Kidney (tissue), 14 donors: Measurements from ENCODE around the gene PCMT1. TPM values are rescaled to one million over a fixed set of nuclear protein-coding genes. Genes with fewer than 3 reads are reported as not detected.

Source experiments
- DNase-seq, 5 donors: peaks; one replicate each; pipeline ENCODE4 v3.0.0-alpha.2; 2013 to 2020
- FAIRE-seq: peaks from 2 replicates; lab custom pipeline; 2012; peaks lifted over from hg19 to GRCh38; lab: Jason Lieb, UNC
- H3K27ac ChIP-seq, 2 donors: one replicate each; pipeline ENCODE4 v1.7.0; 2013; ENCODE audit warnings: low read depth in 2 of 2, low read length in 2 of 2, inconsistent platforms in 1 of 2
- H3K27me3 ChIP-seq: one replicate; pipeline ENCODE4 v1.7.1; 2013; ENCODE audit warnings: low read length, inconsistent platforms; ENCODE audit not compliant: control insufficient read depth, insufficient read depth
- H3K36me3 ChIP-seq, 3 donors: one replicate each; pipeline versions ENCODE4 v1.7.0 to v1.7.1; 2013; ENCODE audit warnings: low read length in 3 of 3, control low read depth in 1 of 3, inconsistent platforms in 1 of 3; ENCODE audit not compliant: insufficient read depth in 3 of 3, control insufficient read depth in 2 of 3
- H3K4me1 ChIP-seq, 3 donors: one replicate each; pipeline versions ENCODE4 v1.7.0 to v1.7.1; 2013; ENCODE audit warnings: low read length in 3 of 3, inconsistent platforms in 1 of 3, low read depth in 1 of 3; ENCODE audit not compliant: control insufficient read depth in 2 of 3, insufficient read depth in 2 of 3
- H3K4me3 ChIP-seq, 3 donors: one replicate each; pipeline versions ENCODE4 v1.7.0 to v1.8.1; 2013; ENCODE audit warnings: low read length in 3 of 3, control low read depth in 1 of 3, inconsistent platforms in 1 of 3
- H3K9ac ChIP-seq, 3 donors: one replicate each; pipeline versions ENCODE4 v1.7.0 to v1.7.1; 2013; ENCODE audit warnings: low read length in 3 of 3, control low read depth in 1 of 3, inconsistent platforms in 1 of 3
- H3K9me3 ChIP-seq, 3 donors: one replicate each; pipeline versions ENCODE4 v1.7.0 to v1.7.1; 2013; ENCODE audit warnings: low read length in 3 of 3, control low read depth in 1 of 3, inconsistent platforms in 1 of 3; ENCODE audit not compliant: control insufficient read depth in 2 of 3, insufficient read depth in 1 of 3
- intact Hi-C: fragments of 100-400 bp; cut with DNase I; formaldehyde crosslinking; loops from one replicate; pipeline ENCODE4 v1.11.1; 2022
- polyA plus RNA-seq: library from polyadenylated mRNA; stranded (reverse); fragments of 350-450 nt; fragmentation: Illumina TruSeq; extraction: RNeasy Lipid Tissue Mini Kit (QIAGEN cat#74804); gene quantifications from one replicate; pipeline ENCODE4 v1.2.3, GENCODE V29; 2014; ENCODE audit warnings: low read depth, low replicate concordance; ENCODE audit not compliant: insufficient read depth
- total RNA-seq: library from RNA; stranded (reverse); fragmentation: NEBNext Ultra II Directional; extraction: Animal tissue kit (Norgen Biotek cat#: 25700); gene quantifications from one replicate; pipeline ENCODE4 v1.2.1, GENCODE V29; 2021
- TF ChIP-seq, protein P1 (sequence below): IDR thresholded peaks from 3 replicates; pipeline ENCODE4 v1.5.1; 2012; ENCODE audit warnings: mild to moderate bottlenecking, moderate library complexity, borderline replicate concordance; ENCODE audit not compliant: insufficient read depth; ENCODE audit errors: extremely low read depth
- donor health status: control.
- donor health status: control.
- donor health status: control.
- donor health status: control.
- donor health status: control.
- donor health status: DM: yes; HTN: yes; CAD: no.
- donor health status: Normal renal cell carcinoma (clear cell type).

PCMT1 gene
- total and polyA plus RNA-seq, 2 donors from 2014 or later: 62.8 to 71.2 TPM

DNA sequence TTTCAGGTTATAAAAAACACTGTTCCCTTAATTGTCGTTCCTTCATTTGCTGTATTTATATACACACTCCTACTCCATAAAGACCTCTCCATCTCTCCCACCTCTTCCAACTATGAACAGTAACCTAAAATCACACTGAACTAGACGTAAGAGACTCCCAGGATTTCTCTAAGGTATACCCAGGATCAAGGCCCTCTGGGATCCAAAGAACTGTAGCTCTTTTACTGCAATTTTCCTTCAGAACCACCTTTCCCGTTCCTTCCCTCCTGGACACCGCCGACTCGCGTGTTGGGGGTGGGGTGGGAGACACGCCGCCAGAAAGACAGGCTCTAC lies 32.3 kb upstream of the PCMT1 start:
- FAIRE-seq: no peak
- Histone ChIP-seq H3K4me3 (peak overlapping the region; percentile 75 to 90 (median 77)), H3K4me1 (peaks cover 3 to 5% (median 3%) of the 10 kb centered on the region in 3 donors), H3K36me3 (no peaks in the 10 kb centered on the region), H3K27ac (peak overlapping the region; percentile 96 to 99), H3K9me3 (no peaks in the 10 kb centered on the region), H3K9ac (peak overlapping the region; percentile 57 to 98 (median 78)), H3K27me3 (no peaks in the 10 kb centered on the region)
- DNase-seq: no peak
- intact Hi-C loops: no loop called here
- TF ChIP-seq, protein P1, sequence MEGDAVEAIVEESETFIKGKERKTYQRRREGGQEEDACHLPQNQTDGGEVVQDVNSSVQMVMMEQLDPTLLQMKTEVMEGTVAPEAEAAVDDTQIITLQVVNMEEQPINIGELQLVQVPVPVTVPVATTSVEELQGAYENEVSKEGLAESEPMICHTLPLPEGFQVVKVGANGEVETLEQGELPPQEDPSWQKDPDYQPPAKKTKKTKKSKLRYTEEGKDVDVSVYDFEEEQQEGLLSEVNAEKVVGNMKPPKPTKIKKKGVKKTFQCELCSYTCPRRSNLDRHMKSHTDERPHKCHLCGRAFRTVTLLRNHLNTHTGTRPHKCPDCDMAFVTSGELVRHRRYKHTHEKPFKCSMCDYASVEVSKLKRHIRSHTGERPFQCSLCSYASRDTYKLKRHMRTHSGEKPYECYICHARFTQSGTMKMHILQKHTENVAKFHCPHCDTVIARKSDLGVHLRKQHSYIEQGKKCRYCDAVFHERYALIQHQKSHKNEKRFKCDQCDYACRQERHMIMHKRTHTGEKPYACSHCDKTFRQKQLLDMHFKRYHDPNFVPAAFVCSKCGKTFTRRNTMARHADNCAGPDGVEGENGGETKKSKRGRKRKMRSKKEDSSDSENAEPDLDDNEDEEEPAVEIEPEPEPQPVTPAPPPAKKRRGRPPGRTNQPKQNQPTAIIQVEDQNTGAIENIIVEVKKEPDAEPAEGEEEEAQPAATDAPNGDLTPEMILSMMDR: no peak

- Histone ChIP-seq H3K4me1 (peaks cover 3 to 5% (median 3%) of the 10 kb centered on the region in 3 donors), H3K4me3 (peak within 1 kb of the TSS; percentile 75 to 90 (median 79)), H3K9me3 (no peaks in the 10 kb centered on the region), H3K27ac (peak within 1 kb of the TSS; percentile 96 to 99), H3K27me3 (no peaks in the 10 kb centered on the region), H3K9ac (peak within 1 kb of the TSS; percentile 57 to 98 (median 78)), H3K36me3 (no peaks in the 10 kb centered on the region)
- FAIRE-seq: no peak
- TF ChIP-seq, protein P1: no peak
- intact Hi-C loops: no loop called here
- peak; percentile 91 to 97 (median 92) for DNase-seq
These were observed 31.7 kb upstream of the PCMT1 start, which contains the start of gene LATS1 for GRCh38 chr6:149717588-149718458. Gene LATS1 (minus strand): TSS chr6:149718101. CDS start chr6:149702126, 15,975 bp downstream.

- H3K36me3 ChIP-seq: no peaks in the 10 kb centered on the region
- H3K27me3 ChIP-seq: no peaks in the 10 kb centered on the region
- no peak overlapping the region for H3K27ac ChIP-seq
- no peak for DNase-seq
- FAIRE-seq: no peak
- no peaks in the 10 kb centered on the region for H3K9me3 ChIP-seq
- TF ChIP-seq, protein P1: no peak
- H3K4me1 ChIP-seq: peaks cover 3 to 5% (median 3%) of the 10 kb centered on the region in 3 donors
- H3K4me3 ChIP-seq: no peak overlapping the region
- intact Hi-C loops: no loop called here
- no peak overlapping the region for H3K9ac ChIP-seq
These were observed 30.0 kb upstream of the PCMT1 start for GRCh38 chr6:149719531-149719930.
